Fibroblast of skin of back (primary cell): ENCODE measurements around the gene CERT1.
"Not testable (repeated sequence)": the region's sequence is repeated elsewhere in the genome, so short reads cannot be mapped to it uniquely, and the experiment has no call there.

ENCODE experiments used
- DNase-seq: peaks from one replicate; pipeline ENCODE4 v3.0.0-alpha.2; 2013

The CERT1 gene

GRCh38 chr5:75341934-75342333 is 169.5 kb downstream of the CERT1 start:
- no peak for DNase-seq

DNA sequence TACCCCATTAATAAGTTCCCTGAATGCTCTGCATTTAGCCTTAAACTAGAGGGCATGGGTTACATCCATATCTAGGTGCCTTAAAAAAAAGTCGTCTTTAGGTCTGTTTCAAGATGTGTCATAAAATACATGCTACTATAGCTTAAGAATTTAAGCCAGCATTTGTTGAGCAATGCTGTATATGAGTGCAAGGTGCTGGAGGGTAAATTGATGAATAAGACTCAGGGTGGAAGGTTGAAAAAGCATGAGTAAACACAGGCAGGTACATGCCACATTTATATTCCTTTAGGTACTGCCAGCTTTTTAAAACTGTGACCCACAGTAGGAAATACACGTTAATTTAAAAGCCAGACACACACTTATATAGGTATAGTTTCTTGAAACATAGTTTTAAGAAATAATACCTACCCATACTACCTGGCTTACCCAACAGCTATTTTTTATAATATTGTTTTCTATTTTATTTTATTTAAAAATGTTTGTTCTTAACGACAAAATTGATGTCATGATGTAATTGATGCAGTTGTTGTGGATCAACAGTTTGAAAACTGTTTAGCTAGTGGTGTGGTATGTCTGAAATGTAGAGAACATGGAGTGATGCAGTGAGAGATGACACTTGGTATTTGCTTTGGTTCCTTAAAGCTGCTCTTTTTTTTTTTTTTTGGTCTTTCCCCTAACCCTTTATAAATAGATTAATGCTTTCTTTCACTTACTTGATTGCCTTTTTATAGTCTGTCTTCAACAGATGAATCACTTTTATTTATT is 170.5 kb downstream of the CERT1 start:
- peak; percentile 15 for DNase-seq

DNA sequence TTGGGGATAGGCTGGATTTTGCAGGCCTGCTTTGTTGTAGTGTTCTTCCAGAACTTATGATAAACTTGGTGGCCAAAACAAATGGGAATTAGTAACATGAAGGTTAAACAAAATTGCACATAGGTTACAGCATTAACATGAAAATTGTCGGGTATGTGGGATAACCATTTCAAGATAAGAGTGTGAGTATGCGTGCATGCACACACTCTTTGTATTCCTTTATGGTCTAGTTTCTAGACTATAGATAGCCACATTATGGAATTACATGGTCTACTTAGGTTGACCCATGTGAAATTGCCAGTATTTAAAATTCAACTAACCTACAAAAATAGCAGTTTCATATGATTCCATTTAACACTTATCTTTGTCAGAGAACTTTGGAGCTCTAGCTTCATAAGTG is 173.0 kb downstream of the CERT1 start:
- no peak for DNase-seq

DNA sequence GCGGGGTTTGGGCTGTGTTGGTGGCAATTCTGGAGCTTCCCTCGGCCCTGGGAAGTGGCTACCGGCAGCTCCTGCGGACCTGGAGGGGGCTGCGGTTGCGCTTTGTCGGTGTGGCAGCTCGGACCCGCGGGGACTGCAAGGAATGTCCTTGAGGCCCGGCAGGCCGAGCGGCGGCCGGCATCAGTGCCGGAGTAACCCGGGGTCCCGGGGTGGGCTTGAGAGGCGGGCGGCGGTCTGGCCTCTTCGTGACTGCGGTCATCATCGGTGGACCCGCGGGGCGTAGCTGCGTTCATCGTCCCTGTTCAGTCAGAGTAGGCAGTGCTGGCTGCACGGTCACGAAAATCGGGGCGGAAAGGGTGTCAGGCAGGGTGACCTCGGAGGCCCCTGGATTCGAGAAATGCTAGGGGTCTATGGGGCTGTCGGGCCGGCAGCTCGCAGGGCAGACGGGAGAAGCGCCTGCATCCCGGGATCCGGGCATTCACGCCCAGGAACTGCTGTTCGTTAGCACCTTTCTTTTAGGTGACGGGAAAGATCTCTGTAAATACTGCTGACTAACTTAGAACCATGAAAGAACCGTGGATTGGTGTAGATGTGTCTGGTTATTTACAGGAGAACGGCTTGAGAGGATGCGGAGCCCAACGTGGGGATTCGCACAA is 173.9 kb downstream of the CERT1 start:
- DNase-seq: peak; percentile 6

- DNase-seq: peak; percentile 100
These were observed 174.7 kb downstream of the CERT1 start, which contains the start of gene HMGCR for GRCh38 chr5:75336615-75337336. Gene HMGCR, plus strand, starts transcription at chr5:75337220. Its CDS starts 5,386 bp downstream, at chr5:75342606.

DNA sequence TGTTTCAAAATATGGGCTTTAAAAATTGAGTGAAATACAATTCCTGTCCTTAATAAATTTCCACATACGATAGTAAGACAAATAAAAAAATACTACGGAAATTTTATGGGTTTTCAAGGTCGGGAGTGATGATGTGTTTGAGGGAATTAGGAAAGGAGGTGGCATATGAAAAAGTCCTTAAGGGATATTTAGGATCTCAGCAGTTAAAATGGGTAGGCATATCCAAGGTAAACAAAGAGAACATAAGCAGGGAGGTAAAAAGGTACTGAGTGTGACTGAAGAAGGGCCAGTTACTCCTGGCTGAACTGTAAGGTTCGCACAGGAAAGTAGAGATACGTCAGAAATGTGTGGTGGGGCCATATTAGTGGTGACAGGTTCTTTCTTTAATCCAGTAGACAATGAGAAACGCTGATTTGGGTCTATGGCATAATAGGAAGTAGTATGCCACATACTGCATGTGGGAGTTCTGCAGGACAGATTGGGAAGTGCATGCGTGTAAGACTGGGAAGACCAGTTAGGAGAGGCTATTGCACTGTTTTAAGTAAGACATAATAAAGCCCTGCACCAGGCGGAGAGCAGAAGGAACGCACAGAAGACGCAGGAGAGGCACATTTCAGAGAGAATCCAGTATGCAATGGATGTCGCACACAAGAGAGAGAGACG is 175.3 kb downstream of the CERT1 start:
- DNase-seq: peak; percentile 85

- DNase-seq: no peak
These were observed 175.9 kb downstream of the CERT1 start for GRCh38 chr5:75335486-75335885.

- not testable (repeated sequence) for DNase-seq
These were observed 177.0 kb downstream of the CERT1 start for GRCh38 chr5:75334413-75334812.

- DNase-seq: not testable (repeated sequence)
These were observed 177.7 kb downstream of the CERT1 start for GRCh38 chr5:75333759-75334158.

- no peak for DNase-seq
These were observed 180.0 kb downstream of the CERT1 start for GRCh38 chr5:75331095-75332090.

GRCh38 chr5:75330404-75330803 is 181.0 kb downstream of the CERT1 start:
- DNase-seq: no peak
